A673 (cell line): ENCODE measurements around the gene DMD.

Experiments
- EZH2 ChIP-seq: fragments of 200-600 bp; sonication (generic); IDR thresholded peaks from 2 replicates; pipeline ENCODE4 v1.6.1; 2017; ENCODE audit warnings: borderline replicate concordance, low read depth, mild to moderate bottlenecking, mixed read lengths, antibody characterized with exemption, low read length; ENCODE audit not compliant: poor library complexity, severe bottlenecking
- TF ChIP-seq, protein P1 (sequence below): fragments of 300-800, 200-600 bp; sonication (generic); conservative IDR thresholded peaks from 2 replicates; pipeline ENCODE4 v1.5.1; 2017; ENCODE audit warnings: low read depth, mild to moderate bottlenecking, antibody characterized with exemption, low read length, moderate library complexity, mixed read lengths

DNA sequence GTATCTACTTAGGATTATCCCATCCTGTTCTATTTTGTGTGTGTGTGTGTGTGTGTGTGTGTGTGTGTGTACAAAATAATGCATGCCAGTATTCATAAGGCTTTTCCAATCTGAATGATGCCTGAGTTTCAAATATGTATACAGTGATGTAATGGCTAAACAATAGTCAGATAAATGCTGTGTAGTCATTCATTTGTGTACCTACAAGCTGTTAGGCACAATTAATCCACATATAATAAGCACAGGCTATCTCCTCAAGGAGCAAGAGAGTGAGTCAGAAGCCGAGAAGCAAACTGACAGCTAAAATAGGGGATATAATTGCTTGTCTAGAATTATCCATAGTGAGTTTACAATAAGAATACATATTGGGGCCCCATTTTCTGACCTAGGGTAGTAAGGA is 15.7 kb downstream of the DMD start:
- TF ChIP-seq, protein P1, sequence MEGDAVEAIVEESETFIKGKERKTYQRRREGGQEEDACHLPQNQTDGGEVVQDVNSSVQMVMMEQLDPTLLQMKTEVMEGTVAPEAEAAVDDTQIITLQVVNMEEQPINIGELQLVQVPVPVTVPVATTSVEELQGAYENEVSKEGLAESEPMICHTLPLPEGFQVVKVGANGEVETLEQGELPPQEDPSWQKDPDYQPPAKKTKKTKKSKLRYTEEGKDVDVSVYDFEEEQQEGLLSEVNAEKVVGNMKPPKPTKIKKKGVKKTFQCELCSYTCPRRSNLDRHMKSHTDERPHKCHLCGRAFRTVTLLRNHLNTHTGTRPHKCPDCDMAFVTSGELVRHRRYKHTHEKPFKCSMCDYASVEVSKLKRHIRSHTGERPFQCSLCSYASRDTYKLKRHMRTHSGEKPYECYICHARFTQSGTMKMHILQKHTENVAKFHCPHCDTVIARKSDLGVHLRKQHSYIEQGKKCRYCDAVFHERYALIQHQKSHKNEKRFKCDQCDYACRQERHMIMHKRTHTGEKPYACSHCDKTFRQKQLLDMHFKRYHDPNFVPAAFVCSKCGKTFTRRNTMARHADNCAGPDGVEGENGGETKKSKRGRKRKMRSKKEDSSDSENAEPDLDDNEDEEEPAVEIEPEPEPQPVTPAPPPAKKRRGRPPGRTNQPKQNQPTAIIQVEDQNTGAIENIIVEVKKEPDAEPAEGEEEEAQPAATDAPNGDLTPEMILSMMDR, result no peak
- no peak for TF ChIP-seq EZH2
